Measurements from ENCODE around the gene POLG2. TPM values are rescaled to one million over a fixed set of nuclear protein-coding genes. Genes with fewer than 3 reads are reported as not detected.
"Not testable (repeated sequence)": the region's sequence is repeated elsewhere in the genome, so short reads cannot be mapped to it uniquely, and the experiment has no call there.

POLG2 gene
- total RNA-seq, 1 donor from 2014 or later, result 13.0 TPM

- Histone ChIP-seq H3K4me3 (ENCODE audit: low read length in 3 of 3) (no peak overlapping the region), H3K4me1 (ENCODE audit: control insufficient read depth in 3 of 3, insufficient read depth in 3 of 3, low read length in 3 of 3) (peaks cover 24 to 36% (median 33%) of the 10 kb centered on the region in 3 donors), H3K9me3 (ENCODE audit: control insufficient read depth in 3 of 3, low read length in 3 of 3) (no peaks in the 10 kb centered on the region), H3K9ac (ENCODE audit: low read depth in 1 of 3, low read length in 3 of 3) (no peak overlapping the region), H3K27me3 (ENCODE audit: control insufficient read depth in 3 of 3, insufficient read depth in 3 of 3, low read length in 3 of 3) (no peaks in the 10 kb centered on the region), H3K36me3 (ENCODE audit: control insufficient read depth in 3 of 3, insufficient read depth in 3 of 3, low read length in 3 of 3) (peaks cover 57 to 62% (median 61%) of the 10 kb centered on the region in 3 donors), H3K27ac (ENCODE audit: low read depth, low read length) (no peak overlapping the region)
These were observed 4.3 kb upstream of the POLG2 start for GRCh38 chr17:64500862-64501765.

- Histone ChIP-seq H3K27ac (ENCODE audit: low read depth, low read length) (no peak overlapping the region), H3K9me3 (ENCODE audit: control insufficient read depth in 3 of 3, low read length in 3 of 3) (no peaks in the 10 kb centered on the region), H3K9ac (ENCODE audit: low read depth in 1 of 3, low read length in 3 of 3) (no peak overlapping the region), H3K4me1 (ENCODE audit: control insufficient read depth in 3 of 3, insufficient read depth in 3 of 3, low read length in 3 of 3) (peaks cover 27 to 42% (median 39%) of the 10 kb centered on the region in 3 donors), H3K36me3 (ENCODE audit: control insufficient read depth in 3 of 3, insufficient read depth in 3 of 3, low read length in 3 of 3) (peaks cover 57 to 62% (median 61%) of the 10 kb centered on the region in 3 donors), H3K4me3 (ENCODE audit: low read length in 3 of 3) (no peak overlapping the region), H3K27me3 (ENCODE audit: control insufficient read depth in 3 of 3, insufficient read depth in 3 of 3, low read length in 3 of 3) (no peaks in the 10 kb centered on the region)
These were observed 3.6 kb upstream of the POLG2 start for GRCh38 chr17:64500487-64500859.

DNA sequence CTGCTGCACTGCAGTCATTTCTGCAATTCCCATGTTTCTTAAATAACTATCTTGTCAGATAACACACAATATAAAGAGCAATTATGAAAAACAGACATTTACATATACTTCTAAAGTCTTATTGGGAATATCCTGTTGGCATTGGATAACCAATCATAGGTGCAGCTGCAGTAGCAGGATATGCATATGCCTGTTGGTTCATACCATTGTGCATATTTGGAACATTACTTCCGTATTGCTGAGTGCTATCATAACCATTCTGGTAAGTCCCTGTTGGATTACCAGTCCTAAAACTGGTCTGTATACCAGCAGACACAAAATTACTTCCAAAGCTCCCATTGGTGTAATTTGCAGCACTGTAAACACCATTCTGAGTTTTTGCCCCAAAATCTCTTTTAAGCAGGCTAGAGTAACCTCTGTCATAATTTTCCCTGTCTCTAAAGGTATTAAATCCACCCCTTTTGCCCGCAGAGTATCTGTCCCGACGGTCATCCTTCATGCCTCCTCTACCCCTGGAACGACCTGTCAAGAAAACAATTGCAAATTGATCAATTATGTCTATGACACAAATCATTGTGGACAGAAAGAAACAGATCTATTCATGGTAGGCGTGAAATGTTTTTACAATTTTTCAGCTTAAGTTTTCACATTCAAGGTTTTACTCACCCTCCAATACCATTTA lies 3.1 kb upstream of the POLG2 start:
- Histone ChIP-seq H3K27me3 (ENCODE audit: control insufficient read depth in 3 of 3, insufficient read depth in 3 of 3, low read length in 3 of 3) (no peaks in the 10 kb centered on the region), H3K9ac (ENCODE audit: low read depth in 1 of 3, low read length in 3 of 3) (no peak overlapping the region), H3K4me3 (ENCODE audit: low read length in 3 of 3) (no peak overlapping the region), H3K9me3 (ENCODE audit: control insufficient read depth in 3 of 3, low read length in 3 of 3) (no peaks in the 10 kb centered on the region), H3K36me3 (ENCODE audit: control insufficient read depth in 3 of 3, insufficient read depth in 3 of 3, low read length in 3 of 3) (peaks cover 57 to 62% (median 61%) of the 10 kb centered on the region in 3 donors), H3K27ac (ENCODE audit: low read depth, low read length) (no peak overlapping the region), H3K4me1 (ENCODE audit: control insufficient read depth in 3 of 3, insufficient read depth in 3 of 3, low read length in 3 of 3) (peaks cover 27 to 45% (median 39%) of the 10 kb centered on the region in 3 donors)

DNA sequence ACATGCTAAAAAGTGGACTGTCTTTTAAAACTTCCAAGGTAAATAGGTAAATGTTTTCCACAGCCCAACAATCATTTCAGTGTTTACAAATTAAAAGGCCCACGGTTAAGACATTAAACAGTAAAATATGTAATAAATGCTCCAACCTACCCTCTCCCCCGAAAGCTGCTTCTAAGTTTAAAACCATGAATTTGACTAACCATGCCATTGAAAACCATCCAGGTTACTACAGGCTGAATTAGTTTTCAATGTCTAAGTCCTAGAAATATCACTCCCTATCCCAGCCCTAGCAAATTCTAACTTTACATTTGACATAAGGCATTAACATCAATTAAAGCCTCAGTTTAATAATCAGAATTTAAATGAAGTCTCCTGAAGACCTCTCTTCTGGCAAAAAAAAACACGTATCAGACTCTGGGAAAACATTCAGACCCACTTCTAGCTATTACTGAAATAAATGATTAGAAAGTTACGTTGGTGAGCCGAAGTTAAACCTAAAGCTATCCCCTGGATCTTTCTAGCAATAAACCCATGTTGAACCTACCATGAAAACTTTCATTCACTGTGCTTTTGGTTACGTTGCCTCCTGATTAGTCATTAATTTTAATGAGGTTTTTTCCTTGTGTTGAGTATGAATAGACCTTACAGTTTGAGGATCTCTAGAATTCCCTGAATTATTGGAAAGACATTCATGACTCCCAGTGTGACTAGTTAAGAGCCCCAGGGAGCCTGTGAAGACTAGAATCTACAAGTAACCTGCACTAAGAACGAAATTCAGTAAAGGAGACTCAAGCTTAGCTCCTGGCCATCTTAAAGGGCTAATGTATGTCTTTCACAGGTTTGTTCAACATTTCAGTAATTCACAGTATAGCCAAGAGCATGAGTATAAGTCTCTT lies 1.7 kb upstream of the POLG2 start:
- Histone ChIP-seq H3K9me3 (ENCODE audit: control insufficient read depth in 3 of 3, low read length in 3 of 3) (no peaks in the 10 kb centered on the region), H3K4me1 (ENCODE audit: control insufficient read depth in 3 of 3, insufficient read depth in 3 of 3, low read length in 3 of 3) (peaks cover 17 to 36% (median 36%) of the 10 kb centered on the region in 3 donors), H3K9ac (ENCODE audit: low read depth in 1 of 3, low read length in 3 of 3) (no peak overlapping the region), H3K36me3 (ENCODE audit: control insufficient read depth in 3 of 3, insufficient read depth in 3 of 3, low read length in 3 of 3) (peaks cover 50 to 54% (median 51%) of the 10 kb centered on the region in 3 donors), H3K27ac (ENCODE audit: low read depth, low read length) (no peak overlapping the region), H3K4me3 (ENCODE audit: low read length in 3 of 3) (no peak overlapping the region), H3K27me3 (ENCODE audit: control insufficient read depth in 3 of 3, insufficient read depth in 3 of 3, low read length in 3 of 3) (no peaks in the 10 kb centered on the region)

DNA sequence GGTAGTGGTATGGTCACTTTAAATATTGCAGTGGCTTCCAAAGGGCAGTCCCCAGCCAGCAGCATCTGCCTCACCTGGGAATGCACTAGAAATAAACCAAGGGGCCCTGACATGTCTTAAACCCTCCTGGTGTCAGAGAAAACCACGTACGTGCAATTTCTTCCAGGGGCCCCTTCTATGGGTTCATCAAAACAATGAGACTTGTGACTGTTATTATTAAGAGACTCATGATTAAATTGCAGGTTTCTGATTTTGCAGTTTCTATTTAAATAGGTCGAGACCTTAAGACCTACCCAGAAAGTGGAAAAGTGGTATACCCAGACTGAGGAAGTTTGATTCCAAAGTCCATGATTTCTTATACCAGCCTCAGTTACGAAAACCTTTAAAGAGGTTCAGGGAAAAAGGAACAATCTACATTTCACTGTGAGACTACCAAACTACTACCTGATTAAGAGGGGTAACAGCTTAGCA lies 746 bp upstream of the POLG2 start:
- Histone ChIP-seq H3K4me3 (ENCODE audit: low read length in 3 of 3) (peak overlapping the region; percentile 91 to 96 (median 95)), H3K27ac (ENCODE audit: low read depth, low read length) (peak overlapping the region; percentile 85), H3K36me3 (ENCODE audit: control insufficient read depth in 3 of 3, insufficient read depth in 3 of 3, low read length in 3 of 3) (peaks cover 41 to 48% (median 41%) of the 10 kb centered on the region in 3 donors), H3K4me1 (ENCODE audit: control insufficient read depth in 3 of 3, insufficient read depth in 3 of 3, low read length in 3 of 3) (peaks cover 13 to 30% (median 27%) of the 10 kb centered on the region in 3 donors), H3K9me3 (ENCODE audit: control insufficient read depth in 3 of 3, low read length in 3 of 3) (no peaks in the 10 kb centered on the region), H3K27me3 (ENCODE audit: control insufficient read depth in 3 of 3, insufficient read depth in 3 of 3, low read length in 3 of 3) (no peaks in the 10 kb centered on the region), H3K9ac (ENCODE audit: low read depth in 1 of 3, low read length in 3 of 3) (peak overlapping the region; percentile 84 to 91 (median 90))

- H3K9me3 ChIP-seq (ENCODE audit: control insufficient read depth in 3 of 3, low read length in 3 of 3), result no peaks in the 10 kb centered on the region
- H3K36me3 ChIP-seq (ENCODE audit: control insufficient read depth in 3 of 3, insufficient read depth in 3 of 3, low read length in 3 of 3), result peaks cover 28 to 45% (median 29%) of the 10 kb centered on the region in 3 donors
- H3K4me1 ChIP-seq (ENCODE audit: control insufficient read depth in 3 of 3, insufficient read depth in 3 of 3, low read length in 3 of 3), result peaks cover 13 to 30% (median 25%) of the 10 kb centered on the region in 3 donors
- H3K27ac ChIP-seq (ENCODE audit: low read depth, low read length), result peak overlapping the region; percentile 85
- no peaks in the 10 kb centered on the region for H3K27me3 ChIP-seq (ENCODE audit: control insufficient read depth in 3 of 3, insufficient read depth in 3 of 3, low read length in 3 of 3)
- peak overlapping the region; percentile 84 to 91 (median 90) for H3K9ac ChIP-seq (ENCODE audit: low read depth in 1 of 3, low read length in 3 of 3)
- H3K4me3 ChIP-seq (ENCODE audit: low read length in 3 of 3), result peak overlapping the region; percentile 91 to 96 (median 95)
These were observed 487 bp downstream of the POLG2 start for GRCh38 chr17:64496348-64496785.

GRCh38 chr17:64495300-64495699 lies 1.6 kb downstream of the POLG2 start:
- Histone ChIP-seq H3K9ac (ENCODE audit: low read depth in 1 of 3, low read length in 3 of 3) (peak overlapping the region in 2 of 3 donors; percentile 14 to 24), H3K36me3 (ENCODE audit: control insufficient read depth in 3 of 3, insufficient read depth in 3 of 3, low read length in 3 of 3) (peaks cover 22 to 40% (median 25%) of the 10 kb centered on the region in 3 donors), H3K4me1 (ENCODE audit: control insufficient read depth in 3 of 3, insufficient read depth in 3 of 3, low read length in 3 of 3) (peaks cover 13 to 30% (median 25%) of the 10 kb centered on the region in 3 donors)
- not testable (repeated sequence) for H3K27ac ChIP-seq (ENCODE audit: low read depth, low read length); H3K4me3 ChIP-seq (ENCODE audit: low read length in 3 of 3); H3K9me3 ChIP-seq (ENCODE audit: control insufficient read depth in 3 of 3, low read length in 3 of 3); H3K27me3 ChIP-seq (ENCODE audit: control insufficient read depth in 3 of 3, insufficient read depth in 3 of 3, low read length in 3 of 3)

DNA sequence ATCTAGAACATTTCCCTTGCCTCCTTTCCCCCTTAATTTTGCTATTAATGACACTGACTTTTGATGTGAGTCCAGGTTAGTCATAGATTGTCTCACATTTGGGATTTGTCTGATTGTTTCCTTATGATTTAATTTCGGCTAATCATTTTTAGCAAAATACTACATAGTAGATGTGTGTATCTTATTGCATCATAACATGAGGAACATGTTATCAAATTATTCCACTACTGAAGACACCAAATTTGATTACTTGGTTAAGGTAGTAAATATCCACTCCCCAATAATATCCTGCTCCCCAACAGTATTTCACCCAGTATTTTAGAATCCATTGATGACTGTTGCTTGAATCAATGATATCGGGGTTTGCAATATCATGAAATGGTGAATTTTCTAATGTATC lies 2.7 kb downstream of the POLG2 start:
- H3K9me3 ChIP-seq (ENCODE audit: control insufficient read depth in 3 of 3, low read length in 3 of 3), result no peaks in the 10 kb centered on the region
- no peak overlapping the region for H3K9ac ChIP-seq (ENCODE audit: low read depth in 1 of 3, low read length in 3 of 3)
- no peaks in the 10 kb centered on the region for H3K27me3 ChIP-seq (ENCODE audit: control insufficient read depth in 3 of 3, insufficient read depth in 3 of 3, low read length in 3 of 3)
- H3K4me1 ChIP-seq (ENCODE audit: control insufficient read depth in 3 of 3, insufficient read depth in 3 of 3, low read length in 3 of 3), result peaks cover 13 to 30% (median 25%) of the 10 kb centered on the region in 3 donors
- H3K27ac ChIP-seq (ENCODE audit: low read depth, low read length), result no peak overlapping the region
- no peak overlapping the region for H3K4me3 ChIP-seq (ENCODE audit: low read length in 3 of 3)
- H3K36me3 ChIP-seq (ENCODE audit: control insufficient read depth in 3 of 3, insufficient read depth in 3 of 3, low read length in 3 of 3), result peaks cover 17 to 40% (median 29%) of the 10 kb centered on the region in 3 donors

- H3K4me3 ChIP-seq (ENCODE audit: low read length in 3 of 3), result no peak overlapping the region
- H3K9ac ChIP-seq (ENCODE audit: low read depth in 1 of 3, low read length in 3 of 3), result no peak overlapping the region
- H3K4me1 ChIP-seq (ENCODE audit: control insufficient read depth in 3 of 3, insufficient read depth in 3 of 3, low read length in 3 of 3), result peaks cover 13 to 27% (median 24%) of the 10 kb centered on the region in 3 donors
- H3K9me3 ChIP-seq (ENCODE audit: control insufficient read depth in 3 of 3, low read length in 3 of 3), result no peaks in the 10 kb centered on the region
- H3K27me3 ChIP-seq (ENCODE audit: control insufficient read depth in 3 of 3, insufficient read depth in 3 of 3, low read length in 3 of 3), result no peaks in the 10 kb centered on the region
- H3K36me3 ChIP-seq (ENCODE audit: control insufficient read depth in 3 of 3, insufficient read depth in 3 of 3, low read length in 3 of 3), result peaks cover 8 to 30% (median 18%) of the 10 kb centered on the region in 3 donors
- no peak overlapping the region for H3K27ac ChIP-seq (ENCODE audit: low read depth, low read length)
These were observed 4.3 kb downstream of the POLG2 start for GRCh38 chr17:64492481-64493109.

All from skeletal muscle tissue (tissue), 4 donors.